Liver (tissue), 3 donors: ENCODE measurements around the gene LIPC.

ENCODE experiments used
- CTCF ChIP-seq: fragments of 150-350 bp; IDR thresholded peaks from 2 replicates; pipeline ENCODE4 v1.5.1; 2017; ENCODE audit warnings: improper control_type of control experiment, low read depth, low read length; ENCODE audit not compliant: missing input control
- EGR1 ChIP-seq, 2 donors: IDR thresholded peaks; 2 replicates each; pipeline ENCODE4 v1.6.1; 2016 to 2018; ENCODE audit warnings: antibody characterized with exemption in 2 of 2, low read depth in 2 of 2
- FOXA2 ChIP-seq: IDR thresholded peaks from 2 replicates; pipeline ENCODE4 v1.6.1; 2016; ENCODE audit warnings: antibody characterized with exemption
- GABPA ChIP-seq, 2 donors: IDR thresholded peaks in 1 of 2; conservative IDR thresholded peaks in 1 of 2; 2 replicates each; pipeline ENCODE4 v1.6.1; 2016; ENCODE audit warnings: antibody characterized with exemption in 2 of 2, mild to moderate bottlenecking in 1 of 2, moderate library complexity in 1 of 2
- HNF4G ChIP-seq: IDR thresholded peaks from 2 replicates; pipeline ENCODE4 v1.6.1; 2016; ENCODE audit warnings: antibody characterized with exemption
- JUND ChIP-seq, 2 donors: IDR thresholded peaks; 2 replicates each; pipeline ENCODE4 v1.6.1; 2016; ENCODE audit warnings: antibody characterized with exemption in 2 of 2
- MAX ChIP-seq: IDR thresholded peaks from 2 replicates; pipeline ENCODE4 v1.6.1; 2016; ENCODE audit warnings: antibody characterized with exemption
- RAD21 ChIP-seq, 2 donors: IDR thresholded peaks; 2 replicates each; pipeline ENCODE4 v1.6.1; 2016; ENCODE audit warnings: antibody characterized with exemption in 2 of 2, mild to moderate bottlenecking in 2 of 2
- REST ChIP-seq: IDR thresholded peaks from 2 replicates; pipeline ENCODE4 v1.6.1; 2016; ENCODE audit warnings: antibody characterized with exemption, mild to moderate bottlenecking
- SP1 ChIP-seq: IDR thresholded peaks from 2 replicates; pipeline ENCODE4 v1.6.1; 2018; ENCODE audit warnings: antibody characterized with exemption, mild to moderate bottlenecking
- TAF1 ChIP-seq: conservative IDR thresholded peaks from 2 replicates; pipeline ENCODE4 v1.6.1; 2016; ENCODE audit warnings: antibody characterized with exemption, mild to moderate bottlenecking
- YY1 ChIP-seq: IDR thresholded peaks from 2 replicates; pipeline ENCODE4 v1.6.1; 2016; ENCODE audit warnings: antibody characterized with exemption, mild to moderate bottlenecking
- TF ChIP-seq, protein P1 (sequence below): IDR thresholded peaks from 2 replicates; pipeline ENCODE4 v1.6.1; 2016; ENCODE audit warnings: antibody characterized with exemption
- TF ChIP-seq, protein P2 (sequence below): IDR thresholded peaks from 2 replicates; pipeline ENCODE4 v1.6.1; 2016; ENCODE audit warnings: antibody characterized with exemption
- donor health status: healthy.
- donor health status: healthy.

DNA sequence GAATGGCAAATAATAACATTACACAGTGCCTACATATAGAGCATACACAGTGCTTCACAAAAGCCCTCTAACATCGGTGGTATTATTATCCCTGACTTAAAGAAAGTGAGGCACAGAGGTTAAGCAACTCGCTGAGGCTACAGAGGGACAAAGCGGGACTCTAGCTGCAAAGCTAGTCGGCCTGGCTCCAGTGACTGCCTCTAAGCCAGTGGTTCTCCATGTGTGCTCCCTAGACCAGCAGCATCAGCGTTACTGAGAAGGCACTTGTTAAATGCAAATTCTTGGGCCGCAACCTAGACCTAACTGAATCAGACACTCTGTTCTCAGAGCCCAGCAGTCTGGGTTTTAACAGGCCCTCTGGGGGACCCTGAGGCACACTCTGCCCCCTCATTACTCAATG is 33.1 kb upstream of the LIPC start:
- TF ChIP-seq CTCF (no peak), REST (no peak), EGR1 (IDR thresholded peaks at IDR 0.05; ENCODE audit: low read depth in 2 of 2) (no peak), HNF4G (no peak), MAX (no peak), GABPA (IDR thresholded peaks at IDR 0.05 in 1 of 2, conservative IDR thresholded peaks at IDR 0.05 in 1 of 2) (no peak), RAD21 (IDR thresholded peaks at IDR 0.05) (no peak), FOXA2 (no peak), JUND (IDR thresholded peaks at IDR 0.05) (no peak), TAF1 (no peak), YY1 (no peak), SP1 (no peak)
- TF ChIP-seq, protein P1, sequence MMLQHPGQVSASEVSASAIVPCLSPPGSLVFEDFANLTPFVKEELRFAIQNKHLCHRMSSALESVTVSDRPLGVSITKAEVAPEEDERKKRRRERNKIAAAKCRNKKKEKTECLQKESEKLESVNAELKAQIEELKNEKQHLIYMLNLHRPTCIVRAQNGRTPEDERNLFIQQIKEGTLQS, result no peak
- TF ChIP-seq, protein P2, sequence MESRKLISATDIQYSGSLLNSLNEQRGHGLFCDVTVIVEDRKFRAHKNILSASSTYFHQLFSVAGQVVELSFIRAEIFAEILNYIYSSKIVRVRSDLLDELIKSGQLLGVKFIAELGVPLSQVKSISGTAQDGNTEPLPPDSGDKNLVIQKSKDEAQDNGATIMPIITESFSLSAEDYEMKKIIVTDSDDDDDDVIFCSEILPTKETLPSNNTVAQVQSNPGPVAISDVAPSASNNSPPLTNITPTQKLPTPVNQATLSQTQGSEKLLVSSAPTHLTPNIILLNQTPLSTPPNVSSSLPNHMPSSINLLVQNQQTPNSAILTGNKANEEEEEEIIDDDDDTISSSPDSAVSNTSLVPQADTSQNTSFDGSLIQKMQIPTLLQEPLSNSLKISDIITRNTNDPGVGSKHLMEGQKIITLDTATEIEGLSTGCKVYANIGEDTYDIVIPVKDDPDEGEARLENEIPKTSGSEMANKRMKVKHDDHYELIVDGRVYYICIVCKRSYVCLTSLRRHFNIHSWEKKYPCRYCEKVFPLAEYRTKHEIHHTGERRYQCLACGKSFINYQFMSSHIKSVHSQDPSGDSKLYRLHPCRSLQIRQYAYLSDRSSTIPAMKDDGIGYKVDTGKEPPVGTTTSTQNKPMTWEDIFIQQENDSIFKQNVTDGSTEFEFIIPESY, result no peak
